DMS 273 (cell line): ENCODE results near the gene MLLT3.

Experiments
- DNase-seq: peaks from one replicate; lab custom pipeline; 2025; ENCODE audit not compliant: unreplicated experiment; lab: John Stamatoyannopoulos, UW

The MLLT3 gene

GRCh38 chr9:20355022-20355421, 267.3 kb downstream of the MLLT3 start:
- no peak for DNase-seq

DNA sequence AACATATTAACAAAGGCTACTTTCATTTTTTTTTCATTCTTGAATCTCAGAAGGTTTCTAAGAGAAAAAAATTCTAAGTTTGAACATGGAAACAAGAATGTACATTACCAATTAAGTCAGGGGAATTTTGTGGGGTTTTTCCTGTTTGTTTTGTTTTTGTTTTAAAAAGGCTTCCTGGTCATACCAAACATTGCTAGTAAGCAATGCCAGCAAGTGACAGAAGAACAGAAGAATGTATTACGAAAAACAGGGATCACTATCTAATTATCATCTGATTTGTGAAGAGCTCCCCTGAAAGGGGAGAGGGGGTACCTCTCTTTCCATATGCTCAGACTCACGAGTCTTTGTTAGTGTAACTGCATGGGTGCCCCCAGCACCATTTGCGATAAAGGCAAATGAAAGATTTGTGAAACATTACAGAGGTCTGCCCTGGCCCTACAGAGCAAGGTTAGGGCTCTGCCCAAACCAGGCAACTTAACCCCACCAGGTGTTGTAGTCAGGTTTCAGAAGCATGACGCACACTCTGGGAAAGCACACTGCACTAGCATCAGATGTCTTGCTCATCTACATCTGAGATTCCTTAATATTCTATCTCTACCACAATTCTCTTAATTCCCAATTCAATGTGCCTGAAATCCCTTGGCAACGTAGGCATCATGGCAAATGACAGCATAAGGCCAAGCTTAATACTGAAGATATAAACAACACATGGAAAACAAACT, 268.2 kb downstream of the MLLT3 start:
- no peak for DNase-seq

- DNase-seq, result no peak
Observed at GRCh38 chr9:20353524-20353923, 268.8 kb downstream of the MLLT3 start.

DNA sequence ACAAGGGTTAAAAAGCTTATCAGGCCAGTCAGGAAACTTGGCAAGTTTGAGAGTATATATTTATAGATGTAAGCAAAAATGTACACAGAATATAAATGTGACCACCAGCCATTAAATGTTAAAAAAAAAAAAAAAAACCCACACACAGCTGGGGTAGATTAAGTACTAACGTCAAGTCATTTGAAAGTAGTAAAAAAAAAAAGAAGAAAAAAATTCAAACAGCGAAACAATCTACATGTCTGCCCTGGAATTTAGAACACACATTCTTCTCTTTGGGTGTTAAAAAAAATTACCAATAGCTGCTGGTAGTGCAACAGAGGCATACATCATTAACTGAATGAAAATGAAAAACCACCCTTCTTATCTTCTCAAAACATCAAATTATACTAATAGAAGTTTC, 269.7 kb downstream of the MLLT3 start:
- DNase-seq, result no peak

DNA sequence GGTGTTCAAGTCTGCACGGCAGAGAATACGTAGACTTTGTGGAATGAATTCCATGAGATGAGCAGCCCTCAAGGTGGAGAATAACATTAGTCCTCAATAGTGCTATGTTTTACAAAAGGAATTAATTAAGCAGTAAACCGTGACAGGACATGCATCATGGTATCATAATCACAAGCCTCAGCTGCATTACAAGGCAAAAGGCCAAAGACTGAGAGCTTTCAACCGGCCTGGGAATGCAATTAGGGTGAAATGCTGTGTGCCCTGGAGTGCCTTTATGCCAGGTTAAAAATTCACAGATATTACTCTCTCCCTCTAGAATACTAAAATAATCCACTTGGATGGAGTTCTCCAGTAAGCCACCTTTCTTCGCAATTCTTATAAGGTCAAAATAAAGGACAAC, 270.6 kb downstream of the MLLT3 start:
- no peak for DNase-seq

DNA sequence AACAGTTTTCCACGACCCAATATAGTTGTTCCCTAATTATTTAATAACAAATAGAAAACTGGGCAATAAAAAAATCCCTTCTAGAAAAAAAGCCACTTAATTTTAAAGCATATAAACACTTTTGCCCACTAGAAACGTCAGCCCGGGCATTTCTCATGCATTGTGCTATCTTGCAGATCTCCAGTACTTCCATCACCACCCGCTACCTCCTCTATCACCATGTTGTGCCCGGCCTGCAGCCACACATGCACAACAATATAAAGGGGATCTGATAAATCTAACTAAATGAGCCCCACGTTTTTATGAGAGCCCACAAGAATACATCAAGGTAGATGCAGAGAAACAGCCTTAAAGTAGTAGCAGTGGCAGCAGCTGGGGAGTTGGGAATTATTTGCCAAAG, 272.7 kb downstream of the MLLT3 start:
- DNase-seq, result no peak

- DNase-seq, result no peak
Observed at GRCh38 chr9:20343325-20343724, 279.0 kb downstream of the MLLT3 start.

- no peak for DNase-seq
Observed at GRCh38 chr9:20340511-20340861, 281.8 kb downstream of the MLLT3 start.

DNA sequence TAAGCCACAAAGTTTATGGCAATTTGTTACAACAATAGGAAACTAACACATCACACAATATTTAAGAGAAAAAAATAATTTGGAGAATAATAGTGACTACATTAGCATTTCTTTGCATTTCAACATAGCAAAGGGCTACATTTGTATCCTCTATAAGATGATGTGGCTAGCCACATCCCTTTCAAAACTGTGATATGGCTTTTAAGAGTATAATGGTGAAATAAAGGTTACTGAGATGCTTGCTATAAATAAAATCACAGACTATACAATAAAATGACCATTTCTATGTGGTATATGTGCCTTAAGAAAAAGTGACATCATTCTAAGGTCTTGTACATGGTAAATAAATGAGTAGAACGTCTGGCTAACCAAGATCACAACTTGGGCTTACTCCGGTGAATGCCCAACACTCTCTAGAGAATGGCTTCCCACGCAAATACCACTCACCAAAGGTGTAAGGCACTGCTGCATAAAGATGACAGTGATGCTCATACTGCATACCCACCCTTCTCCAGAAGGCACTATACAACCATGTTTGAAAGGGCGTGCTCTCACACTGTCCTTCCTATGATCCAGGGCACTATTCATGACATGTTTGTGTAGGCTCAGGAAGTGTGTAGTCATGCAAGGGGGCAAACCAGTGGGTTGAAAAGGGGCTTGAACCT, 286.5 kb downstream of the MLLT3 start:
- DNase-seq, result no peak

GRCh38 chr9:20333991-20334390, 288.3 kb downstream of the MLLT3 start:
- DNase-seq, result no peak

DNA sequence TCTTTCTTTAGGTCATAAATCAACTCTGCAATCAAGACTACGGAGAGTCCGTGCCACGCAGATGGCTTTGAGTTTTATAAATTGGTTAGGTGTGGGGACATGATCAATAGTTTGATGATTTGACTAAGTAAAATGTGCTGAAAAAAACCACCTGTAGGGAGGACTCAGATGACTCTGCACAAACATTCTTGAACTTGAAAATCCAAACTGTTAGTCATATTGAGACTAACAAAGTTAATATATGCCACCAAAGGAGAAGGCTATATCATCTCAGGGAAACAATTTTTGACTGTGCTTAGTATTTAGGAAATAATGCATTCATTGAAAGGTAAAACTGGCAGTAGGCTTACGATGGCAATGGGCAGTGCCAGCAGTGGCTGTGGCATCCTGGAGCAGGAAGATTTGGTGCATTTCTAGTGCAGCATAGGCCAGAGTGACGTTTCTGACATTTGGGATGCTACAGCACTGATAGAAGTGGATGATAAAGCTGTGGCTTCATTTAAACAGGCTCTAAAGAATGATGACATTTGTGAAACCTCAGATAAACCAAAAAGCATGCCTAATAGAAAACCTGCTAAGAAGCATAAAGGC, 291.1 kb downstream of the MLLT3 start:
- no peak for DNase-seq

- DNase-seq, result no peak
Observed at GRCh38 chr9:20330688-20331087, 291.6 kb downstream of the MLLT3 start.

DNA sequence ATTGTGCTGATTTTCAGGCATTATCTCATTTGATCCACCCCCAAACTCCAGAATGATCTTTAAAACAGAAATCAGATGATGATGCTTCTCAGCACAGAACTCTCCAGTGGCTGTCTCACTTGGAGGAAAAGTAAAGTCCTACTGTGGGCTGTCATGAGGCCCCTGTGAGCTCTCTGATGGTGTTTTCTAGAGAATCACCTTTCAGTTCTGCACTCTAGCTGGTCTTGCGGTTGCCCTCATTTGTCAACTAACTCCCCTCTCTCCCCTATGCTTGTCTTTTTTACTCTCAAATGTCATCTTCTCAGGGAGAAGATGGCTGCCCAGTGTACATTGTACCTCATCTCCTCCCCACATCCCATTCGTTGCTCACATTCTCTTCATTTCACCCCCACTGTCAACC, 295.8 kb downstream of the MLLT3 start:
- DNase-seq, result no peak

DNA sequence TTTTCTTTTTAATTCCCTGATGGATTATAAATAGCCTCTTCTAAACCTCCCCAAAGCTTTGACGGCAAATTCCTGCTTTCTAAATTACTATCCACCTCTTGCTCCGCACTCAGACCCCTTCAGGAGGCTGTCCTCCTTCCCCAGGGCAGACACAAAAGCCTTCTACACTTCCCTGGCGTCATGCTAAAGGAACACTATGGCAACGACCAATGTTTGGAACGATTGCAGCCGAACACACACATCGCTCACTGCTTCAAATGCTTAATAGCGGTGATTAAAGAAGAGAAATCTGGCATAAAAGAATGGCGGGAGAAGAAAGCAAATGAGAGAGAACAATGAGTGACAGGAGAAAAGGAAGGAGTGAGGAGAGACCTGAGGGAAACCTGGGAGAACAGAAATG, 297.3 kb downstream of the MLLT3 start:
- DNase-seq, result no peak

GRCh38 chr9:20322212-20322611, 300.1 kb downstream of the MLLT3 start:
- no peak for DNase-seq

DNA sequence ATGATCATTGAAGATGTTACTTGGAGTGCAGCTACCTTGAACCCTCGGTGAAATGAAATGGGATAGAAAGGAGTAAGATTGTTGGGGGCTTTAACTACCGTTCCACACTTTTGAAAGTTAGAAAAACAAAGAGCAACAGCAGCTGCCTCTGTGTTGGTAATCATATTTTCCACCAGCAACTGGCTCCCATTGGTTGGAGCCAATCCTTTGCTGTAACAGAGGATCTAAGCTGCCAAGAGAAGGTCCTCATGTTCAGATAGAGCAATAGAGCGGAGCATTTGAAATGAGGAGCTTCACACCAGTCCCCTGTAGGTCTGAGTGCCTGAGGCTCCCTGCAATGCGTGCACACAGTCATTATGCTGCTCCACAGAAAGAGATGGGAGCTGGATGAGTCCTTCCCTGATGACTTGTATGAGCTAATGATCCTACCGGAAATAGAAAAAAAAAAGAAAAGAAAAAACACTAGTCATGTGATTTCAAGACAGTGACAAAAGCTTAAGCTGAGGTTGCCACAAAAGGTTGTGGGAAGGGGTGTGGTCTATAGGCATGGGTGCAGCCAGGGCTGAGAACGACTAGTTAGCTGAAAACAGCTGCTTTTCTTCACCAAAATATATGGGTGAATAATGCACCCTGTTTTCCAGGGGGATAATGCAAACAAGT, 300.7 kb downstream of the MLLT3 start:
- DNase-seq, result no peak

- no peak for DNase-seq
Observed at GRCh38 chr9:20320921-20321320, 301.4 kb downstream of the MLLT3 start.

- DNase-seq, result no peak
Observed at GRCh38 chr9:20319641-20320337, 302.5 kb downstream of the MLLT3 start.

DNA sequence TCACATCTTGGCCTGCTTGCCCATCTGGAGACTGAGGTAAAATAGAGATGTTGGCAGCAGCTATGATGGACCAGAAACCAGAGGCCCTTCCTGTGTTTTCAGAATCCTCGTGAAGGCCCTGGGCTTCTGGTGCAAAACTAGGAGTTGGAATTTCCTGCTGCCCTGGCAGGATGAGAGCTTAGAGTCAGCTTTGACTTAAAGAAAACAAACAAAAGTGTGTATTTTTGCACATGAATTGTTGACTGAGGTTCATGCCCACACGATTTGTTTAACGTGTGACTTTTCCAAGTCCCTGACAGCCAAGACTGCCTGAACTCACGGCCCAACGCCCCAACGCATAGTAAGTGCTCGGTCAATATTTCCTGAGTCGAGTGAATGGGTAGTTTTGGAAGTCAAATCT, 303.1 kb downstream of the MLLT3 start:
- DNase-seq, result no peak

DNA sequence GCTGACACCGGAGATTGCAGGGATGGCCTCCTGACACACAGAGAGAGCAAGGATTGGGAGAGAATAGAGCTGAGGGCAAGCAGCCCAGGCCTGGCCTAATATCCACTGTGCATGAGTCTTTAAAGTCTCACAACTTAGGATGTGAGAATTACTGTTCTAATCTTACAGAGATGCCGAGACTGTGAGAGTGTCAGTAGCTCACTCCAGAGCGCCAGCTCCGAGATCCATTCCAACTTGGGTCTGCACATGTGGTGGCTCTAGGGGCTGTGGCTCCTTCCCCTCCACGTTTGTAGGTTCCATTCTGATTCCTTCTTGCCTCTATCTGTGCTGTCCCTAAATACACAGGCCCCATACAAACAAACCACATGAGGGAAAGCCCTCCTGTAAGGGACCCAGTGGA, 304.6 kb downstream of the MLLT3 start:
- no peak for DNase-seq

GRCh38 chr9:20316372-20316771, 305.9 kb downstream of the MLLT3 start:
- no peak for DNase-seq
